GM12878 (cell line): ENCODE data around the gene TXN2. TPM values are rescaled to one million over a fixed set of nuclear protein-coding genes. Genes with fewer than 3 reads are reported as not detected.

ENCODE experiments used
- BCL11A ChIP-seq: IDR thresholded peaks from 2 replicates; pipeline ENCODE4 v1.6.1; 2011; ENCODE audit warnings: low read depth, low read length
- BCLAF1 ChIP-seq: fragments of 450-650 bp; IDR thresholded peaks from 2 replicates; pipeline ENCODE4 v1.6.1; 2017; ENCODE audit warnings: antibody characterized with exemption, mild to moderate bottlenecking, moderate library complexity
- CEBPZ ChIP-seq: fragments of 150-350 bp; IDR thresholded peaks from 2 replicates; pipeline ENCODE4 v1.6.1; 2016; ENCODE audit warnings: low read depth, low read length
- CHD1 ChIP-seq: IDR thresholded peaks from 2 replicates; pipeline ENCODE4 v1.6.1; 2012; ENCODE audit warnings: low read depth, low read length, improper control_type of control experiment
- ELK1 ChIP-seq: IDR thresholded peaks from 2 replicates; pipeline ENCODE4 v1.6.1; 2012; ENCODE audit warnings: low read depth, low read length, improper control_type of control experiment
- ETV6 ChIP-seq, 2 experiments: fragments of 450-650 bp in 1 of 2; IDR thresholded peaks in 1 of 2; conservative IDR thresholded peaks in 1 of 2; 2 replicates each; pipeline ENCODE4 v1.6.1; 2014; ENCODE audit warnings: antibody characterized with exemption in 1 of 2, borderline replicate concordance in 1 of 2, low read depth in 1 of 2, mild to moderate bottlenecking in 1 of 2, moderate library complexity in 1 of 2
- IRF3 ChIP-seq: fragments of 450-650 bp; IDR thresholded peaks from 2 replicates; pipeline ENCODE4 v1.6.1; 2014; ENCODE audit warnings: mild to moderate bottlenecking
- MYC ChIP-seq: IDR thresholded peaks from 2 replicates; pipeline ENCODE4 v1.6.1; 2011; ENCODE audit warnings: mild to moderate bottlenecking, low read length, moderate library complexity, inconsistent platforms; ENCODE audit not compliant: insufficient read depth, insufficient replicate concordance, insufficient read length, severe bottlenecking
- POLR2AphosphoS2 ChIP-seq: IDR thresholded peaks from 2 replicates; pipeline ENCODE4 v1.6.1; 2011; ENCODE audit warnings: low read depth, mild to moderate bottlenecking, low read length, improper control_type of control experiment, moderate library complexity
- RAD51 ChIP-seq: fragments of 450-650 bp; IDR thresholded peaks from 2 replicates; pipeline ENCODE4 v1.6.1; 2016; ENCODE audit warnings: moderate library complexity, mild to moderate bottlenecking, inconsistent platforms
- RFX5 ChIP-seq: IDR thresholded peaks from 2 replicates; pipeline ENCODE4 v1.6.1; 2011; ENCODE audit warnings: low read depth, low read length, improper control_type of control experiment
- SP1 ChIP-seq: IDR thresholded peaks from one replicate; pipeline ENCODE4 v1.6.1; 2011; ENCODE audit warnings: low read depth, low read length
- TBL1XR1 ChIP-seq: IDR thresholded peaks from 2 replicates; pipeline ENCODE4 v1.6.1; 2012; ENCODE audit warnings: low read depth, low read length, improper control_type of control experiment
- ZNF384 ChIP-seq: IDR thresholded peaks from 2 replicates; pipeline ENCODE4 v1.6.1; 2012; ENCODE audit warnings: low read depth, mild to moderate bottlenecking, low read length, improper control_type of control experiment, borderline replicate concordance
- ZZZ3 ChIP-seq: IDR thresholded peaks from 2 replicates; pipeline ENCODE4 v1.6.1; 2011; ENCODE audit warnings: low read depth; ENCODE audit not compliant: control insufficient read depth, insufficient read length
- polyA plus RNA-seq, 11 experiments: library from polyadenylated mRNA; depleted of rRNA in 4 of 11; unstranded in 6 of 11; stranded (reverse) in 5 of 11; fragments of >200 nt; fragmentation: Nextera tagmentation in 4 of 11; fragmentation: Illumina TruSeq in 1 of 11; extraction: Ambion mirVana in 4 of 11; extraction: Trizol in 1 of 11; gene quantifications; 1 replicate in 1 of 11; 2 replicates in 10 of 11; pipeline versions ENCODE4 v1.2.1 to v1.2.3, GENCODE V29; 2011 to 2016; ENCODE audit warnings: inconsistent platforms in 2 of 11, missing spikeins in 2 of 11, low read depth in 1 of 11
- total RNA-seq, 4 experiments: library from RNA; depleted of rRNA in 3 of 4; stranded (reverse); fragments of >200 nt in 3 of 4; fragmentation: Illumina TruSeq in 1 of 4; extraction: Trizol in 1 of 4; gene quantifications; 2 replicates each; pipeline versions ENCODE4 v1.2.1 to v1.2.3, GENCODE V29; 2013 to 2021
- TF ChIP-seq, protein P1 (sequence below), 3 experiments: IDR thresholded peaks in 2 of 3; conservative IDR thresholded peaks in 1 of 3; 2 replicates each; pipeline ENCODE4 v1.5.1; 2011; ENCODE audit warnings: low read depth in 3 of 3, low read length in 3 of 3, mild to moderate bottlenecking in 3 of 3, control low read depth in 2 of 3, moderate library complexity in 2 of 3, inconsistent platforms in 1 of 3, mixed read lengths in 1 of 3; ENCODE audit not compliant: control insufficient read depth in 2 of 3, insufficient read depth in 1 of 3; ENCODE audit errors: extremely low read depth in 1 of 3

The TXN2 gene
- total and polyA plus RNA-seq, 10 of the 15 experiments (the other 5 are each of a cell fraction or from before 2014, with no cell fraction given), result 70.2 to 350 (median 183) TPM

DNA sequence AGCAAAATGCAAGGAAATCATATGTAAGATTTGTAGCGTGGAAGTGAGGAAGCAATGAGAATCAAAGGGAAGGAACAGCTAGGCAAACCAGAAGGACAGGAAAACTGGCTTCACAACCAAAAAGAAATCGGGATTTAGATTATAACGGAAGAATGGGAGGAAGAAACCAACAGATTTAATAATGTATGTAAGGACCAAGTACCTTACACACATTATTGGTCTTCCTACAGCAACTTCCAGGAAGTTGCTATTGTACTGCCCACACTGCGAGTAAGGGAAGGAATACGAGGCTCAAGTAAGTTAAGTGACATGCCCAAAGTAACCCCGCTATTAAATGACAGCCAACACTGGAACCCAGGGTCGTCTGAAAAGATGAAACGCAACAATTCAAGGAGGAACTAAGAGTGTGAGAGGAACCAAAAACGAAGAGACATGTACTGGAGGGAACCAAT is 473 bp downstream of the TXN2 start (continued):
- TF ChIP-seq CEBPZ (no peak), MYC (no peak), POLR2AphosphoS2 (no peak), ELK1 (no peak), CHD1 (no peak), ETV6 (conservative IDR thresholded peaks at IDR 0.05 in 1 of 2, IDR thresholded peaks at IDR 0.05 in 1 of 2; ENCODE audit: borderline replicate concordance in 1 of 2, low read depth in 1 of 2) (peak in 1 of 2 experiments; percentile 59; a peak in 2 of 4 replicates), IRF3 (no peak), ZNF384 (no peak), BCLAF1 (no peak), SP1 (no peak), ZZZ3 (no peak), RFX5 (no peak), BCL11A (no peak), RAD51 (no peak), TBL1XR1 (no peak)
- TF ChIP-seq, protein P1, sequence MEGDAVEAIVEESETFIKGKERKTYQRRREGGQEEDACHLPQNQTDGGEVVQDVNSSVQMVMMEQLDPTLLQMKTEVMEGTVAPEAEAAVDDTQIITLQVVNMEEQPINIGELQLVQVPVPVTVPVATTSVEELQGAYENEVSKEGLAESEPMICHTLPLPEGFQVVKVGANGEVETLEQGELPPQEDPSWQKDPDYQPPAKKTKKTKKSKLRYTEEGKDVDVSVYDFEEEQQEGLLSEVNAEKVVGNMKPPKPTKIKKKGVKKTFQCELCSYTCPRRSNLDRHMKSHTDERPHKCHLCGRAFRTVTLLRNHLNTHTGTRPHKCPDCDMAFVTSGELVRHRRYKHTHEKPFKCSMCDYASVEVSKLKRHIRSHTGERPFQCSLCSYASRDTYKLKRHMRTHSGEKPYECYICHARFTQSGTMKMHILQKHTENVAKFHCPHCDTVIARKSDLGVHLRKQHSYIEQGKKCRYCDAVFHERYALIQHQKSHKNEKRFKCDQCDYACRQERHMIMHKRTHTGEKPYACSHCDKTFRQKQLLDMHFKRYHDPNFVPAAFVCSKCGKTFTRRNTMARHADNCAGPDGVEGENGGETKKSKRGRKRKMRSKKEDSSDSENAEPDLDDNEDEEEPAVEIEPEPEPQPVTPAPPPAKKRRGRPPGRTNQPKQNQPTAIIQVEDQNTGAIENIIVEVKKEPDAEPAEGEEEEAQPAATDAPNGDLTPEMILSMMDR (IDR thresholded peaks at IDR 0.05 in 2 of 3, conservative IDR thresholded peaks at IDR 0.05 in 1 of 3; ENCODE audit: control insufficient read depth in 2 of 3, extremely low read depth in 1 of 3, insufficient read depth in 1 of 3, low read depth in 3 of 3, low read length in 3 of 3), result no peak
